AG04449 (cell line): Measurements from ENCODE around the gene THSD4.

Experiments
- CTCF ChIA-PET: fragments of 350-600 bp; formaldehyde crosslinking; extraction: SDS; loops from one replicate; lab custom pipeline; 2021; ENCODE audit warnings: antibody characterized with exemption; lab: Yijun Ruan, JAX
- POLR2A ChIA-PET: fragments of 400-600, 350-600 bp; formaldehyde crosslinking; extraction: SDS; loops from one replicate; lab custom pipeline; 2020; ENCODE audit warnings: antibody characterized with exemption, inconsistent platforms; lab: Yijun Ruan, JAX
- DNase-seq: peaks from one replicate; pipeline ENCODE4 v3.0.0-alpha.2; 2010; ENCODE audit warnings: low read depth, low spot score
- H3K4me3 ChIP-seq: 2 replicates; pipeline ENCODE4 v1.5.1; 2011; ENCODE audit warnings: low read depth, mild to moderate bottlenecking, control low read depth, low read length
- CTCF ChIP-seq: IDR thresholded peaks from one replicate; pipeline ENCODE4 v1.5.1; 2011; ENCODE audit warnings: mild to moderate bottlenecking, moderate library complexity, low read length, control low read depth, inconsistent platforms; ENCODE audit not compliant: insufficient read depth; ENCODE audit errors: missing control alignments

Gene THSD4

DNA sequence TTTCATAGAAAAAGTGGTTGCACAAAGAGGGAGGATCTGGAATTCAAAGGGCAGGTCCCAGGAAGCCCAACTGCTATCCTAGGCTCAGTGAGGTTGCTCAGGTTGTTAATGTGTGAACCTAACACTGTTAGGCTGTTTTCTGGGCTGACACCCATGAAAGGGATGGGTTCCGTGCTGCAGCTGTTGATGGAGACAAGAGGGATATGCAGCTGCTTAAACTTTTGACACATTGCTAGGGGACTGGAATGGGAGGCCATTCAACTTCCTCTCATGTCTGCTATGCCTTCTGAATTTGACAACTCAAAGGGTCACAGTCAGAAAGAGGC, 497.1 kb downstream of the THSD4 start:
- TF ChIP-seq CTCF: no peak
- H3K4me3 ChIP-seq: no peak overlapping the region
- no peak for DNase-seq
- ChIA-PET POLR2A (no interaction called here), CTCF (no interaction called here)

DNA sequence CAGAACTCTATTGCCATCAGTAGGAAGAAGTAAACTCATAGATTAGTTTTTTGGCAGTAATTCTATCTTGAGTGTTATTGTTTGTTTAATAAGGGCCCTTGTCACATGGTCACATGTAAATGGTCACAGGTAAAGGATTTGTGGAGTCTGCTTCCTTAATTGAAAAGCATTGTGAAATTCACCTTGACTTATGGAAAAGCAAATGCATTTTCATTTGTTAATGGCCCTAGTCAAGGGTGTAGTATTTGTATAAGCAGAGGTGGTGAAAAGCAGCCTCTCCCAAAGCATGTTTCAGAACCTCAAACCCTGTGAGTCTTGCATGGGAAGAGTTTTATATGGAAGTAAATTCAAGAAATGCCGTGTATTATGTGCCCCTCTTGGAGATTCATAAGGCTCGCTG, 497.6 kb downstream of the THSD4 start:
- H3K4me3 ChIP-seq: no peak overlapping the region
- TF ChIP-seq CTCF: no peak
- POLR2A ChIA-PET: no interaction called here
- CTCF ChIA-PET: no interaction called here
- no peak for DNase-seq

- no peak for DNase-seq
- no peak for TF ChIP-seq CTCF
- CTCF ChIA-PET: no interaction called here
- POLR2A ChIA-PET: no interaction called here
- no peak overlapping the region for H3K4me3 ChIP-seq
These were observed 507.8 kb downstream of the THSD4 start for GRCh38 chr15:71623111-71623510.

DNA sequence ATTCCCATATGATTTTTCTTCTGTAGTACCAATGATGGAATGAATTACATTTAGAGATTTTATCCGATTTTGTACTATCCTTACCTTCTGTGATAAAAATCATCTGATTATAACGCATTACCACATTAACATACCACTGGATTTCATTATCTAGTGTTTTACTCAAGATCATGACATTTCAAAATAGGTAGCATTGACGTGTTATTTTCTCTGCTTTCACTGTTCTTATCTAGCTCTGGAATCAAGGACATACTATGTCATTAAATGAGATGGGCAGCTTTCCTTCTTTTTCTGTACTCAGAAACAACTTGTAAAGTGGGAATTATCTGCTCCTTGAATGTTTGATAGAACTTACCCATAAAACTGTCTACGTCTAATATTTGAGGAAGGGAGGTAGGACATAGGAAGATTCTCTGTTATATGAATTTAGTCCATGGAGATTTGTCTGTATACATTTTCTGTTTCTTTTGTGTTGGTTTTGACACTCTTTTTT, 511.4 kb downstream of the THSD4 start:
- CTCF ChIA-PET: interaction anchor here (1.7 kb wide), 1 partner anchor 51 kb away, joined by 5 read pairs; no protein-coding TSS in a partner anchor
- POLR2A ChIA-PET: no interaction called here
- TF ChIP-seq CTCF: no peak
- no peak for DNase-seq
- no peak overlapping the region for H3K4me3 ChIP-seq

- TF ChIP-seq CTCF: no peak
- no peak for DNase-seq
- no peak overlapping the region for H3K4me3 ChIP-seq
- ChIA-PET POLR2A (no interaction called here), CTCF (interaction anchor here (1.7 kb wide), 1 partner anchor 52 kb away, joined by 5 read pairs; no protein-coding TSS in a partner anchor)
These were observed 511.9 kb downstream of the THSD4 start for GRCh38 chr15:71627188-71627587.

DNA sequence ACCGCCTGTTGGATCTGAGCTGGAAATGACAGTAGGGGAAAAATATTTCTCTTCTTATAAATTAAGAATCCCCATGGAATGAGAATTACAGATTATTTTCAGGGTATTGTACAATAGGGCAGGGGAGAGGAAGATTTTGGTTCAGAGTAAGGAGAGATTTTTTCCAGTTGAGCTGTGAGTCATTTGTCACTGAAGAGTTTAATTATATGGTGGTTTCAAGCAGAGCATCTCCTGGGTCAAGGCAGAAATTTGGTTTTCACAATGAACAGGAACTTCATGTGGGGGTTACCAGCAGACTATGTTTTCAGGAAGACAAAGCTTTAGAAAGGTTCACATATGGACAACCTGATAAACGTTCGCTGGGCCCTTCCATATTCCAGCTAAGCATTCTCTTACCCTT, 512.3 kb downstream of the THSD4 start:
- TF ChIP-seq CTCF: no peak
- no peak overlapping the region for H3K4me3 ChIP-seq
- DNase-seq: no peak
- POLR2A ChIA-PET: no interaction called here
- CTCF ChIA-PET: interaction anchor here (1.7 kb wide), 1 partner anchor 52 kb away, joined by 5 read pairs; no protein-coding TSS in a partner anchor
